ENCODE results near the gene PRSS8. TPM values are rescaled to one million over a fixed set of nuclear protein-coding genes. Genes with fewer than 3 reads are reported as not detected.
"Not testable (repeated sequence)": the region's sequence is repeated elsewhere in the genome, so short reads cannot be mapped to it uniquely, and the experiment has no call there.

PRSS8 gene
- total RNA-seq = not detected

DNA sequence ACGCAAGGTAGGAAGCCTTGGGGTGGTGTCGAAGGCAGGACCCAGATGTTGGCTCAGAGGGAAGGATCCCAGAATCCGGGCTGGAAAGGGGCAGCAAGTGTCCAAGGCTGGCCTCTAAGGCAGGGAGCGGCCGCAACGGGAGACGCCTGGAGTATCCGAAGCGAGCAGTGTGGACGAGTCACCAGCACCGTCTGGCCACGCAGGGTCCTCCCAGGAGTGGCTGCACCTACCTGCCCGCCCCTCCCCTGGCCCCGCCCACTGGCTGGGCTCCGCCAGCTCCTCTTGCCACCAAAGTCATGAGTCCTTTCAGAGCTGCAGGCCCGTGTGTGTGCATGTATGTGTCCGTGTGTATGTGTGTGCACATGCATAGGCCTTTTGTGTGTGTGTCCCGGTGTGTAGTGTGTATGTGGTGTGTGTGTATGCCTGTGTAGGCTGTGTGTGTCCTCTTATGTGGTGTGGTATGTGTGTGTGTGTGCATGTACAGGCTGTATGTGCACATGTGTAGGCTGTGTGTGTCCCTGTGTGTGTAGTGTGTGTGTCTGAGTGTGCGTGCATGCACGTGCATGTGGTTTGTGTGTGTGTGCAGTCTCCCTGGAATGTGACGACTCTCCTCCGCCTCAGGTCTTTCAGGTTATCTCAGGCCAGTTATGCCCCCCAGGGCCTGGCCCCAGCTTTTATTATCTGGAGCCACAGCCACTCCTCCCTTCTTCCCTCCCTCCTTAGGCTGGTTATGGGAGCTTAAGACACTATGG lies at the start of gene PRSS8:
TSS of gene PRSS8 (minus strand) at position 193 of the 752 bp plus-strand sequence. CDS start 229 bp downstream, outside the sequence.
- Mint-ChIP-seq H3K4me1 (ENCODE audit: low read depth) (peaks cover 1% of the 10 kb centered on the region), H3K36me3 (ENCODE audit: insufficient read depth in 2 of 2) (peaks cover 0 to 1% of the 10 kb centered on the region in 2 donors), H3K27me3 (ENCODE audit: low read depth) (no peaks in the 10 kb centered on the region), H3K4me3 (no peak within 1 kb of the TSS), H3K9me3 (no peaks in the 10 kb centered on the region), H3K27ac (no peak within 1 kb of the TSS)
- DNase-seq (no peak), ATAC-seq (replicated peaks in 1 of 2) (peak in 1 of 2 donors; percentile 20)

DNA sequence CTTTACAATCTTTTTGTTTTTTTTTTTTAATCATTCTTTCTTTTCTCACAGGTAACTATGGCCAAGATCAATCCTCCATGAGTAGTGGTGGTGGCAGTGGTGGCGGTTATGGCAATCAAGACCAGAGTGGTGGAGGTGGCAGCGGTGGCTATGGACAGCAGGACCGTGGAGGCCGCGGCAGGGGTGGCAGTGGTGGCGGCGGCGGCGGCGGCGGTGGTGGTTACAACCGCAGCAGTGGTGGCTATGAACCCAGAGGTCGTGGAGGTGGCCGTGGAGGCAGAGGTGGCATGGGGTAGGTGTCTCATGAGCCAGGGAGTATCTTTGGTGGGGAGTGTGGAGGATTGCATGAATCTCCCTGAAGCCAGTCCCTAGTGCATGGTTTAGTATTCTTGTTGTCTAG lies 49.4 kb upstream of the PRSS8 start:
- ATAC-seq (replicated peaks in 1 of 2) = no peak
- H3K27me3 Mint-ChIP-seq (ENCODE audit: low read depth) = no peaks in the 10 kb centered on the region

DNA sequence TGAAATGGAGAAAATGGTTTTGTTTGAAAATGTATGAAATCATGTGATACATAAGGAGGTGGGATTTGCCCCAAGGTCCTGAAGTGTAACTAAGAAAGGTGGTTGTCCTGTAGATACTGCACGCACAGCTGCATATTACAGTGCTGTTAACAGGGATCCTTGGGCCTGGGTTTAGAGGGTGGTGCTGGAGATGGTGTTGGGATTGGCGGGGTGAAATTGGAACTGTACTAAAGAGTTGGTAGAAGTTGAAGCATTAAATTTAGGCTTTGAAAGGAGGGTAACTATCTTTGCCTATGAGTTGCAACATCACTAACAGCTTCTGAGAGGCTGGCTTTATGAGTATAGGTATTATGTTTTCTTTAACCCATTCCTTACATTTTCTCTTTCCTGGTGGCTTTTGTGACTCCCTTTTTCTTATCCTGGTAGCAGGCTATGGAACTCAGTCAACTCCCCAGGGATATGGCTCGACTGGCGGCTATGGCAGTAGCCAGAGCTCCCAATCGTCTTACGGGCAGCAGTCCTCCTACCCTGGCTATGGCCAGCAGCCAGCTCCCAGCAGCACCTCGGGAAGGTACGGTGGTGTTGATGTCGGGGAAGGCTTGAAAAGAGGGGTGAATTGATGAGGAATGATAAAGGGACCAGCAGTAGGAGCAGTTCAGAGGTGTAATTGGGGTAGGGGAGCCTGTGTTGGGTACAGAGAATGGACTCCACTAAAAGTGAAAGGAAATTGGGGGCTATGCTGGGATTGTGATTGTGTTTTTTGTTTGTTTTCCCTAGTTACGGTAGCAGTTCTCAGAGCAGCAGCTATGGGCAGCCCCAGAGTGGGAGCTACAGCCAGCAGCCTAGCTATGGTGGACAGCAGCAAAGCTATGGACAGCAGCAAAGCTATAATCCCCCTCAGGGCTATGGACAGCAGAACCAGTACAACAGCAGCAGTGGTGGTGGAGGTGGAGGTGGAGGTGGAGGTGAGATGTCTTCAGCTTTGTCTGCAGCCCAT lies 48.2 kb upstream of the PRSS8 start:
- ATAC-seq (replicated peaks in 1 of 2) = no peak
- Mint-ChIP-seq H3K9me3 (no peaks in the 10 kb centered on the region), H3K4me3 (peak overlapping the region; percentile 98 to 99), H3K36me3 (ENCODE audit: insufficient read depth in 2 of 2) (peaks cover 52 to 81% of the 10 kb centered on the region in 2 donors), H3K27me3 (ENCODE audit: low read depth) (no peaks in the 10 kb centered on the region), H3K27ac (peak overlapping the region; percentile 99), H3K4me1 (ENCODE audit: low read depth) (peaks cover 80% of the 10 kb centered on the region)
- no peak for DNase-seq

More for the DNA sequence above, 49.4 kb upstream of the PRSS8 start:
- DNase-seq = no peak
- Mint-ChIP-seq H3K4me1 (ENCODE audit: low read depth) (peaks cover 88% of the 10 kb centered on the region), H3K36me3 (ENCODE audit: insufficient read depth in 2 of 2) (peaks cover 55 to 90% of the 10 kb centered on the region in 2 donors), H3K9me3 (no peaks in the 10 kb centered on the region), H3K27ac (peak overlapping the region; percentile 89), H3K4me3 (peak overlapping the region; percentile 38 to 71)

DNA sequence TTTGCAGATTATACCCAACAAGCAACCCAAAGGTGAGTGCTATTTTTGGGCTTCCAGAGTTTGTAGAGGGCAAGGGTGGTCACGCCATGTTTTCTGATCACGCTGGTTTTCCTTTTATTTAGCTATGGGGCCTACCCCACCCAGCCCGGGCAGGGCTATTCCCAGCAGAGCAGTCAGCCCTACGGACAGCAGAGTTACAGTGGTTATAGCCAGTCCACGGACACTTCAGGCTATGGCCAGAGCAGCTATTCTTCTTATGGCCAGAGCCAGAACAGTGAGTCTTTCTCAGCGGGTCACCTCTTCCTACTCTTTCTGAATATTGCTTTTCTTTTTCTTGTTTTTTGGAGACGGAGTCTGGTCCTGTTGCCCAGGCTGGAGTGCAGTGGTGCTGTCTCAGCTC lies 46.9 kb upstream of the PRSS8 start:
- ATAC-seq (replicated peaks in 1 of 2) = no peak
- no peak for DNase-seq
- peaks cover 76% of the 10 kb centered on the region for H3K4me1 Mint-ChIP-seq (ENCODE audit: low read depth)
- peak overlapping the region; percentile 99 for H3K27ac Mint-ChIP-seq
- peaks cover 52 to 68% of the 10 kb centered on the region in 2 donors for H3K36me3 Mint-ChIP-seq (ENCODE audit: insufficient read depth in 2 of 2)
- no peaks in the 10 kb centered on the region for H3K27me3 Mint-ChIP-seq (ENCODE audit: low read depth)
- H3K4me3 Mint-ChIP-seq = peak overlapping the region; percentile 98 to 99
- H3K9me3 Mint-ChIP-seq = no peaks in the 10 kb centered on the region

DNA sequence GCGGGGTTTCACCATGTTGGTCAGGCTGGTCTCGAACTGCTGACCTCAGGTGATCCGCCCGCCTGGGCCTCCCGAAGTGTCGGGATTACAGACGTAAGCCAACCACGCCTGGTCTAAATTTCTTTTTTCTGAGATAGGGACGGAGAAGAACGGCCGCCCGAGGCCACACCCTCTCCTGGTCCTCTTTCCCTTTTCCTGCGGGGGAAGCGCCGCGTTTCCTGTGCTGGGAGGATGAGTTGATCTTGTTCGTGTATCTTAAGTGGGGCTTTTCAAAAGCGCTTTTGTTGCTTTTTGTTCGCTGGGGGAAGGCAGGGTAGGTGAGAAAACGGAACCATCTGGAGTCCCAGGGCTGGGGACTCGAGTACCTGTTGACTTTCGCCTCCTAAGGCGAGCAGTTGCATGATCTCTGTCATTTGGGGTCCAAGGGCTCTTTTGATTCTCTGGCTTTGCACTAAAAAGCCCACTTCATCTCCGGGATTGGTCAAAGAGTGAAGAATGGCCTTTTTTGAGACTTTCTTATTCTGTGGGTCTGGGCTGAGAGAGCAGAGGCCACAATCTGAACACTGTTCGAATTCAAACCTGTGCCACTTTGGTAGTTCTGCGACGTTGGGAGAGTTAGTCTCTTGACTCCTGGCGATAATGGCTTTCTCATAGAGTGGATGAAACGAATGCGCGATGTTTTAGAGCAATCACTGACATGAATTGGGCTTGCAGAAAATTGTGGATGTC lies 45.7 kb upstream of the PRSS8 start:
- Mint-ChIP-seq H3K27ac (peak overlapping the region; percentile 99), H3K9me3 (no peaks in the 10 kb centered on the region), H3K4me1 (ENCODE audit: low read depth) (peaks cover 72% of the 10 kb centered on the region), H3K36me3 (ENCODE audit: insufficient read depth in 2 of 2) (peaks cover 43 to 57% of the 10 kb centered on the region in 2 donors), H3K4me3 (peak overlapping the region; percentile 98 to 99), H3K27me3 (ENCODE audit: low read depth) (no peaks in the 10 kb centered on the region)
- ATAC-seq (replicated peaks in 1 of 2) = peak in 1 of 2 donors; percentile 3
- DNase-seq = peak; percentile 43 to 56

DNA sequence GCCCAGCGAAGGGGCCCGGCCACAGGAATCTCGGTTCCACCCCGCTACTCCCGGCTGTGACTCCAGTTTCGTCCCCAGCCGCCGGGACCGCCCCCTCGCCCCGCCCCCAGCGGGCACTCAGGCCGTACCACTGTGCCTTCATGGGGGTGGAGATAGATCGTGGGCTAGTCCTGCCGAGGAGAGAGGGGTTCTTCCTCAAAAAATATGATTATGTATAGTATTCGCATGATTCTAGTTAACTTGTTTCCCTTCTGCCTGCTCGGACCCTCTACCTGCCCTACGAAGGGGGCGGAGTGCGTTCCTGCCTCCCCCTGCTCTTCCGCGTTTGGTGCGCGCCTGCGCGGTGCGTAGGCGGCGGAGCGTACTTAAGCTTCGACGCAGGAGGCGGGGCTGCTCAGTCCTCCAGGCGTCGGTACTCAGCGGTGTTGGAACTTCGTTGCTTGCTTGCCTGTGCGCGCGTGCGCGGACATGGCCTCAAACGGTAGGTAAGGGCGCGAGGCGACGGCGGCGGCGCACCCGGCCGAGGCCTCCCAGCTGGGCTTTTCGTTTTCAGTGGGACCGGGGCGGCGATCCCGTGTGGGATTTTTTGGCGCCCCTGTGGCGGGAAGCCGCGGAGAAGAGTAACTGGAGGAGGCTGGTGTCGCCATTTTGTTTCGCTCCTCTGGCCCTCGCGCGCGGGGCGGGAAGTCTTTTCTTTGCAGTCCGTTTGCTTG lies 44.4 kb upstream of the PRSS8 start, which contains the start of gene FUS:
TSS of gene FUS (plus strand) at position 393 of the 713 bp plus-strand sequence. CDS start at position 469, 76 bp downstream.
- Mint-ChIP-seq H3K9me3 (no peaks in the 10 kb centered on the region), H3K27me3 (ENCODE audit: low read depth) (no peaks in the 10 kb centered on the region), H3K27ac (peak within 1 kb of the TSS; percentile 99), H3K4me1 (ENCODE audit: low read depth) (peaks cover 59% of the 10 kb centered on the region), H3K36me3 (ENCODE audit: insufficient read depth in 2 of 2) (peaks cover 33 to 43% of the 10 kb centered on the region in 2 donors), H3K4me3 (peak within 1 kb of the TSS; percentile 98 to 99)
- DNase-seq (peak; percentile 95), ATAC-seq (replicated peaks in 1 of 2) (peak; percentile 69 to 73)

DNA sequence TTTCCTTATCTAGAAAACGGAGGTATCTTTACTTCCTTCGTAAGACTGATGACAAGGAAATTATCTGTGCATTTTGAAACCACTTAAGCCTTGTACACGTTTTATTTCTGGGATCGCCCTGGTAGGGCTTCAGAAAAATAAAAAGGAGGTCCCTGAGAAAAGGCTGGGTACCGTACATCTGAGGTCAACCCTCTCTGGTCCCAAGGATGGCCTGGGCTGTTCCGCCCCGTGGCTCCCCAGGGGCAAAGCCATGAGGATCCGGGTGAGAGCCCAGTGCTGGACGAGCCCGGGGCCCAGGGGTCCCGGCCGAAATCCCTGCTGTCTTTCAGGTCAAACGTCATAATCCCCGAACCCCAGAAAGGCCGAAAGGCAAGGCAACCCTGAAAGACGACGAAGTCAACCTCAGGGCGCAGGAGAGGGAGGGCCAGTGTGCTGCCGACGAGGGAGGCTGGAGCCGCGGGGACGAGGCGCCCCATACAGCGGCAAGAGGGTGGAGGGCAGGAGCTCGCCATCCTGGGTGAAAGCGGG lies 43.8 kb upstream of the PRSS8 start:
- Mint-ChIP-seq H3K9me3 (no peaks in the 10 kb centered on the region), H3K4me3 (peak overlapping the region; percentile 98 to 99), H3K27ac (peak overlapping the region; percentile 95), H3K27me3 (ENCODE audit: low read depth) (no peaks in the 10 kb centered on the region), H3K36me3 (ENCODE audit: insufficient read depth in 2 of 2) (peaks cover 29 to 37% of the 10 kb centered on the region in 2 donors), H3K4me1 (ENCODE audit: low read depth) (peaks cover 54% of the 10 kb centered on the region)
- DNase-seq (no peak), ATAC-seq (replicated peaks in 1 of 2) (peak; percentile 0 to 2)

DNA sequence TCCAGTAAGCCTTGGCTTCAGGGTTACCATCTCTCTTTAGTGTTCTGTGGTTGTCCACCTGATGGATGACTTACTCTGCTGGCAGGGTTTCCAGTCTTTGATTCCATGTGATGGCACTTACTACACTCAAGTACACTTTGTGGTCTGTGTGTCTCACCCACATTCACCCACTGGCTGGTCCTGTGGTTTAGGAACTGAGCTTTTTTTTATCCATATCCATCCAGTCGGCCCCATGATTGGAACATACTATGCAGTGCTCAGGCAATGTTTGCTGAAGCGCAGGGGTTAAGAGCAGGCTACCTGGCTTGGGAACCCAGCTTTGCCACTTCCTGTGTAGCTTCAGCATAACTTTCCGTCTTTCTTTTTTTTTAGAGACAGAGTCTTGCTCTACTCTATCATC lies 41.6 kb upstream of the PRSS8 start:
- H3K27ac Mint-ChIP-seq = peak overlapping the region; percentile 7

DNA sequence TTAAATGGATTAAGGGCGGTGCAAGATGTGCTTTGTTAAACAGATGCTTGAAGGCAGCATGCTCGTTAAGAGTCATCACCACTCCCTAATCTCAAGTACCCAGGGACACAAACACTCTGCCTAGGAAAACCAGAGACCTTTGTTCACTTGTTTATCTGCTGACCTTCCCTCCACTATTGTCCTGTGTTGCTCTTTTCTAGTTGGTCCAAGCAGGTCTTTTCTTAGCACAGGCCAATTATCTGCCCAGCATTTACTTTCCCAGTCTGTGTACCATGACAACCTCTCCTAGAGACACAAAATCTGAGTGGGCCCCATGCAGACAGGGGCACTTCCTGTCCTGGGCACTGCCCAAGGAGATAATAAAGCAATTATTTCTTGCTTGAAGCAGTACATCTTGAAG lies 34.5 kb upstream of the PRSS8 start:
- H3K4me3 Mint-ChIP-seq; H3K27me3 Mint-ChIP-seq (ENCODE audit: low read depth); H3K4me1 Mint-ChIP-seq (ENCODE audit: low read depth); H3K9me3 Mint-ChIP-seq; ATAC-seq (replicated peaks in 1 of 2); DNase-seq; H3K36me3 Mint-ChIP-seq (ENCODE audit: insufficient read depth in 2 of 2); H3K27ac Mint-ChIP-seq: not testable (repeated sequence)

More for the DNA sequence above, 41.6 kb upstream of the PRSS8 start:
- peak; percentile 5 to 31 for ATAC-seq (replicated peaks in 1 of 2)
- H3K27me3 Mint-ChIP-seq (ENCODE audit: low read depth) = no peaks in the 10 kb centered on the region
- H3K4me1 Mint-ChIP-seq (ENCODE audit: low read depth) = peaks cover 33% of the 10 kb centered on the region
- H3K9me3 Mint-ChIP-seq = no peaks in the 10 kb centered on the region
- peak; percentile 51 to 69 for DNase-seq
- H3K4me3 Mint-ChIP-seq = peak overlapping the region; percentile 29 to 60
- peaks cover 13 to 17% of the 10 kb centered on the region in 2 donors for H3K36me3 Mint-ChIP-seq (ENCODE audit: insufficient read depth in 2 of 2)

DNA sequence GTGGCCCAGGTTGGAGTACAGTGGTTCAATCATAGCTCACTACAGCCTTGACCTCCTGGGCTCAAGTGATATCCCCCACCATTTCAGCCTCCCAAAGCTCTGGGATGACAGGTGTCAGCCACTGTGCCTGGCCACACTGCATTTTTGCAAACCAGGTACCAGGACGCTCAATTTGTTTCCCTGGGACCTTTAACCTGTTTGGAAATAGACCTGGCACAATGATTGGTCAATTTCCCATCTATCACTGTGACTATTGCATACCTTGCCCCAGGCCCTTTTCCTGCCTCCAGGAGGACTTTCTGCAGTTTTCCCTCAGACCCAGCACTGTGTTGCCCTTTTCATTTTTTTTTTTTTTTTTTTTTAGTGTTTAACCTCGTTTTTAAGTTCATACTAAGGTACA lies 33.3 kb upstream of the PRSS8 start:
- Mint-ChIP-seq H3K4me1 (ENCODE audit: low read depth) (no peaks in the 10 kb centered on the region), H3K4me3 (no peak overlapping the region), H3K27me3 (ENCODE audit: low read depth) (no peaks in the 10 kb centered on the region), H3K36me3 (ENCODE audit: insufficient read depth in 2 of 2) (no peaks in the 10 kb centered on the region), H3K27ac (no peak overlapping the region), H3K9me3 (no peaks in the 10 kb centered on the region)
- ATAC-seq (replicated peaks in 1 of 2) = no peak
- DNase-seq = no peak

DNA sequence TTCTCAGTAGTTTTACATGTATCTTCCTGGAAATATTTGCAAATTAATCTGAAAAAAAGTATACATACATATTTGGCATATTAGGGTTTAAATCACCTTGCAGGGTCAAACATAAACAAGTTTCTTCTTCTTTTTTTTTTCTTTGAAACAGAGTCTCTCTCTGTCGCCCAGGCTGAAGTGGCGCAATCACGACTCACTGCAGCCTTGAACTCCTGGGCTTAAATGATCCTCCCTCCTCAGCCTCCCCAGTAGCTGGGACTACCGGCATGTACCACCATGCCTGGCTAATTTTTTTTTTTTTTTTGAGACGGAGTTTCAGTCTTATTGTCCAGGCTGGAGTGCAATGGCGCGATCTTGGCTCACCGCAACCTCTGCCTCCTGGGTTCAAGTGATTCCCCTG lies 31.8 kb upstream of the PRSS8 start:
- ATAC-seq (replicated peaks in 1 of 2) (no peak), DNase-seq (no peak)
- H3K9me3 Mint-ChIP-seq = no peaks in the 10 kb centered on the region
- H3K27ac Mint-ChIP-seq = no peak overlapping the region
- H3K36me3 Mint-ChIP-seq (ENCODE audit: insufficient read depth in 2 of 2) = no peaks in the 10 kb centered on the region
- H3K27me3 Mint-ChIP-seq (ENCODE audit: low read depth) = no peaks in the 10 kb centered on the region
- no peak overlapping the region for H3K4me3 Mint-ChIP-seq
- H3K4me1 Mint-ChIP-seq (ENCODE audit: low read depth) = no peaks in the 10 kb centered on the region

DNA sequence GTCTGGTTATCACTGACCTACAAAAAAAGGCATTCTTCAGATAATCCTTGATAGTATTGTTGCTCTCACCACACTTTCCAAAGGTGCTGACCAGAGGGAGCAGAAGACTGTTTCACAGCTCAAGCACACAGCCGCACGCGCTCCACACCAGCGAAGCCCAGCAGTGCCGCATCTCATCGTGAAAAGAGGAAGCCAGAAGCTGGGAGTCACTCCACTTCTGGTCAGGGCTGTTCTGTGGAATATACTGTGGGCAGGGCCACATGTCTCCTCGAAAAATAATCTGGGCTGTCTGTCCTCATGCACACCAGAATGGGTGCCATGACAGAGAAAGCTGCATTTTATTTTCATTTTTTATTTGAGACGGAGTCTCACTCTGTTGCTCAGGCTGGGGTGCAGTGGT lies 21.6 kb upstream of the PRSS8 start:
- Mint-ChIP-seq H3K36me3 (ENCODE audit: insufficient read depth in 2 of 2) (no peaks in the 10 kb centered on the region), H3K27me3 (ENCODE audit: low read depth) (no peaks in the 10 kb centered on the region)
- no peak for ATAC-seq (replicated peaks in 1 of 2)

More for the DNA sequence above, 21.6 kb upstream of the PRSS8 start:
- no peak overlapping the region for H3K27ac Mint-ChIP-seq
- DNase-seq = peak in 1 of 2 donors; percentile 11
- no peaks in the 10 kb centered on the region for H3K9me3 Mint-ChIP-seq
- peaks cover 9% of the 10 kb centered on the region for H3K4me1 Mint-ChIP-seq (ENCODE audit: low read depth)
- H3K4me3 Mint-ChIP-seq = peak overlapping the region; percentile 64 to 70

Measured in activated T-cell treated with anti-CD3 and anti-CD28 coated beads, Interleukin-2, amount 50 U/mL, for 72 hours (primary cell).